Activated CD4-positive, alpha-beta T cell treated with anti-CD3 and anti-CD28 coated beads, Interleukin-2, amount 50 U/mL, for 4 hours (primary cell): Measurements from ENCODE around the gene PRIM2.
A peak's percentile ranks its signal among the peaks of the same experiment; 100 is the strongest.
"Not testable (repeated sequence)": the region's sequence is repeated elsewhere in the genome, so short reads cannot be mapped to it uniquely, and the experiment has no call there.

Experiments used
- DNase-seq, 2 experiments: peaks; one replicate each; pipeline ENCODE4 v3.0.0-alpha.2; 2020

Gene PRIM2

GRCh38 chr6:57317060-57317943 lies at the start of gene PRIM2:
Gene PRIM2 (plus strand): TSS chr6:57317630. CDS start chr6:57318446, 816 bp downstream.
- peak; percentile 70 to 76 for DNase-seq

- DNase-seq, result no peak
These were observed 49.2 kb upstream of the PRIM2 start for GRCh38 chr6:57268294-57268640.

GRCh38 chr6:57274113-57274824 lies 43.2 kb upstream of the PRIM2 start:
- DNase-seq, result not testable (repeated sequence)

- DNase-seq, result no peak
These were observed 42.0 kb upstream of the PRIM2 start for GRCh38 chr6:57275384-57275783.

- no peak for DNase-seq
These were observed 40.5 kb upstream of the PRIM2 start for GRCh38 chr6:57276946-57277345.

- no peak for DNase-seq
These were observed 38.9 kb upstream of the PRIM2 start for GRCh38 chr6:57278570-57278969.

- DNase-seq, result no peak
These were observed 38.4 kb upstream of the PRIM2 start for GRCh38 chr6:57279013-57279412.

GRCh38 chr6:57283106-57283505 lies 34.3 kb upstream of the PRIM2 start:
- DNase-seq, result no peak

- no peak for DNase-seq
These were observed 33.4 kb upstream of the PRIM2 start for GRCh38 chr6:57283911-57284455.

GRCh38 chr6:57288136-57288535 lies 29.3 kb upstream of the PRIM2 start:
- DNase-seq, result not testable (repeated sequence)

- not testable (repeated sequence) for DNase-seq
These were observed 24.0 kb upstream of the PRIM2 start for GRCh38 chr6:57293472-57293871.

- no peak for DNase-seq
These were observed 22.5 kb upstream of the PRIM2 start for GRCh38 chr6:57294862-57295445.

GRCh38 chr6:57297505-57297904 lies 19.9 kb upstream of the PRIM2 start:
- DNase-seq, result no peak

GRCh38 chr6:57298741-57299140 lies 18.7 kb upstream of the PRIM2 start:
- DNase-seq, result no peak

- no peak for DNase-seq
These were observed 15.7 kb upstream of the PRIM2 start for GRCh38 chr6:57301757-57302156.

GRCh38 chr6:57302477-57302876 lies 15.0 kb upstream of the PRIM2 start:
- no peak for DNase-seq

GRCh38 chr6:57303931-57304681 lies 13.3 kb upstream of the PRIM2 start:
- DNase-seq, result no peak

GRCh38 chr6:57305107-57305506 lies 12.3 kb upstream of the PRIM2 start:
- DNase-seq, result no peak

- DNase-seq, result no peak
These were observed 11.7 kb upstream of the PRIM2 start for GRCh38 chr6:57305761-57306160.

GRCh38 chr6:57306273-57306672 lies 11.2 kb upstream of the PRIM2 start:
- no peak for DNase-seq

- DNase-seq, result no peak
These were observed 9.6 kb upstream of the PRIM2 start for GRCh38 chr6:57307850-57308249.

- not testable (repeated sequence) for DNase-seq
These were observed 8.7 kb upstream of the PRIM2 start for GRCh38 chr6:57308755-57309154.
